NCI-H1092 treated with DMSO at 0.1 percent for 48 hours (cell line): ENCODE data around the gene SSH2.

ENCODE experiments used
- DNase-seq: peaks from one replicate; lab custom pipeline; 2025; lab: John Stamatoyannopoulos, UW

The SSH2 gene

DNA sequence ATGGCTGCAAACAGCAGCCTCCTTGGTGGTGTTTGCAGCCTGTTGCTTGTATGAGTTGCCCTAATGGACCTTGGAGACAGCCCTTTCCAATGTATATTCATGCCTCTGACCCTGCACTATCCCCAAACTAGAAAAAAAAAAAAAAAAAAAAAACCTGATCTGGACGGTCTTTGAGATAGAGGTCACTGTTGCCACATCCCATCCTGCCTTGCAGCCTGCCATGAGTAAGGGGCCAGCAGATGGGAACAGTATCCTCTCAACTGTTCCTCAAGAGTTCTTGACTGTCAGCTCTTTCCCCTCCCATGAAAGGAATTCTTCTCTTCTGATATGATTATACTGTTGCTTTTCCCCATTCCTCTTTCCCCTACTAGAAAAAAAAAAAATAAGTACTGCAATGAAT, 152.4 kb downstream of the SSH2 start:
- no peak for DNase-seq

DNA sequence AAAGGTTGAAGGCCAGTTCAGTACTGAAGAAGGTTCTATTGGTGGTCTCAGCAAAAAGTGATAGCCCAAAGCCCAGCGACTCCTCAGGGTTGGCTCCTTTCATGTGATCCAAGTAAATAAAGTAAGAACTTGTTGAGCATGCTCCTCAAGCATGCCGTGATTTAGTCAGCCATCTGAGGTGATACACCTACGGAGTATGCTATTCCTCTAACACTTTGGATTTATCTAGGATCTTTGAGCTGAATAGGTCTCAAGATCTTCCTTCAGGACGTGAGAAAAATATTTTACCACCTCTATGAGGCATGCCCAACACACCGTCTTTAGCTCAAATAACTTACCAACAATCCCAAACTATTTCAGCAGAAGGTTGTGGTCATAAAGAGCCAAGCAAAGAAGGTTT, 154.0 kb downstream of the SSH2 start:
- DNase-seq: no peak

- DNase-seq: no peak
These were observed 157.0 kb downstream of the SSH2 start for GRCh38 chr17:29772981-29773380.

GRCh38 chr17:29771546-29771945, 158.5 kb downstream of the SSH2 start:
- DNase-seq: no peak

DNA sequence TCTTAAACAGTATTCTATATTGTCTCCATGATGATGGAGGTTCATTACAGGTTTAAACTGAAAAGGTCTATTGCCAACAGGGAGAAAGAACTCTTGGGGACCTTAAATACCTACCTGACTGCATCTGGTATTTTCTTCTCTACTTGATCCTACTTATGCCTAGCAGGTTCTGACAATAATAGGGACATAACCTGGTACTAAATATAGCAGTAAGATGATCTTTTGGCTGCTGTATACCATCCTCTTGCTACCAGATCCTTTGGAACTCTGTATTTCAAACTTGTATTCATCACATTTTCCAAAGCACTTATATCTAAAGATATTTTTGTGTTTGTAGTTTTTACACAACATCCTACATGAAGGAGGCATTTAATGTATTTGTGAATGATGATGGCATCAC, 160.8 kb downstream of the SSH2 start:
- no peak for DNase-seq

GRCh38 chr17:29766796-29767327, 163.2 kb downstream of the SSH2 start:
- no peak for DNase-seq

GRCh38 chr17:29764748-29765147, 165.3 kb downstream of the SSH2 start:
- no peak for DNase-seq

GRCh38 chr17:29764217-29764616, 165.8 kb downstream of the SSH2 start:
- DNase-seq: no peak

GRCh38 chr17:29763273-29763672, 166.8 kb downstream of the SSH2 start:
- no peak for DNase-seq

DNA sequence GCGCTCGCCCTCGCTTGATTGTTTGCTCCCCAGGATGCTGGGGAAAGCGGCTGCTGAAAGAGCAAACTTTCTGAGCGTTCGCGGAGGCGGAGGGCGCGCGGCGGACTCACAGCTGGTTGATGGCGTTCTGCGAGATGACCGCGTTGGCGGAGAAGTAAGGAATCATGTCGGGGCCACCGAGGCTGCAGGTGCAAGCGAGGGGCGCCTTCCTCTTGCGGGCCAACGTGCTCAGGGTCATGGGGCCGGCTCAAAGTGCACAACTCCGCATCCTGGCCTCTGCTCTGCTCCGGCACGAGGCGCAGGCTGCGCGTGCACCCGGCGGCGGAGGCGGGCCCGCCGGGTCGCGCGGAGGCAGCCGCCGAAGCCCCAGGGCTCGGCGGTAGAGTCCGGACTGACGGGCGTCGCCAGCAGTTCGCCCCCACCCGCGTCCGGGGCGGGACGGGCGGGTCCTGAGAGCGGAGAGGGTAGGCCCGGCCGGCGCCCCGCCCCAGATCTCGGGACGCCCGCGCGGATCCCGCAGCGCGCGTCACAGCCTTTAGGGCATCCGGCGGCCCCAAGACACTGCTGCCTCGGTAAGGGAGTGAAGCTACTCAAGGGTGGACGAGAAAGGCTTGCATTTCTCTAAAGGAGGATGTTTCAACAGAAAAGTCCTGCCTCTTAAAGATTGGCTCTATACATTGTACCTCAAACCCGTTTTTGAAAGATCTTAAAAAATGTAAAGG, 168.8 kb downstream of the SSH2 start:
- DNase-seq: no peak

- DNase-seq: no peak
These were observed 169.6 kb downstream of the SSH2 start for GRCh38 chr17:29760279-29761039.

DNA sequence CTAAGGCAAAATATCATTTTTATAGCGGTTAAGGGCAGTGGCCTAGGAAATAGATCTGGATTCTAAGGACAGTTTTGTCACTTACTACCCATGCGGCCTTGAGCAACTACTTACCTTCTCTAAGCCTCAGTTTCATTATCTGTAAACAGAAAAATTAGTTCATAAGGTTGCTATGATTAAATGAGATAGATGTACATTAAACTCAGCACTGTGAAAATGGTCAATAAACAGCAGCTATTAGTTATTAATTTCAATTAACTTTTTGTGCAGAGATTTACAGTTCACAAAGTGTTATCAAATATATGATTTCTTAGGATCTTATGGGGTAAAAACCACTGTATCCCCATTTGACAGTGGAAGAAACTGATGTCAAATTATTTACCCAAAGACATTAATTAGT, 171.8 kb downstream of the SSH2 start:
- no peak for DNase-seq

DNA sequence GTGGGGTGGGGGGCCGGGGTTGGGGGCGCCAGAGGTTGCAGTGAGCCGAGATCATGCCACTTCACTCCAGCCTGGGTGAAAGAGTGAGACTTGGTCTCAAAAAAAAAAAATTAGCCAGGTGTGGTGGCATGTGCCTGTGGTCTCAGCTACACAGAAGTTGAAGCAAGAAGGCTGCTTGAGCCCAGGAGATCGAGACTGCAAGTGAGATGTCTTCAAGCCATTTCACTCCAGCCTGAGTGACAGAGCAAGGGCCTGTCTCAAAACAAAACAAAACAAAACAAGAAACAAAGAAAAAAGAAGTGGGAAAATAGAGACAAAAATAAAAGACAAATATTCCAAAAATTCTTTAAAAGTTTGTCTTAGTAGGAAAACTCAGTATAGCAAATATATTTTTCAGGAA, 172.2 kb downstream of the SSH2 start:
- no peak for DNase-seq

DNA sequence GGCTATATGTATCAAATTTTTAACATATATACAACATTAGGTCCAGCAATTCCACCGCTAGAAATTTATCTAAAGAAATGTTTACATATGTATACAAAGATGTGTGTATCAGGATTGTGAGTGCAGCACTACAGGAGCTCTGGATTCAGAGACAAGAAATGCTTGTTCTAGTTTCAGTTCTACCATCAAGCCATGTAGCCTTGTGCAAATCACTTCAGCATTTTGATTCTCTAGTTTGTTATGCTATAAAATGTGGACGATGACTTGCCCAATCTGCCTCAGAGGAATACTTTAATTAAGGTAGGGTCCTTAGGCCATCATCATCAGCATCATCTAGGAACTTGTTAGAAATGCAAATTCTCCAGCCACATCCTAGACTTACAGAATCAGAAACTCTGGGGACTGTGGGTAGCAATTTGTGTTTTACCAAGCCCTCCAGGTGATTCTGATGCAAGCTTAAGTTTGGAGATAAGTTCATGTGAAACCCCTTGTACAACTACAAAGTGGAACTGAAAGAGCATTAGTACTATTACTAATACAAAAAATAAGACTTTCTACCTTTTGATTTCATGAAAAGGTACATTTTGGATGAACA, 176.1 kb downstream of the SSH2 start:
- DNase-seq: no peak

- no peak for DNase-seq
These were observed 180.8 kb downstream of the SSH2 start for GRCh38 chr17:29749045-29749825.

DNA sequence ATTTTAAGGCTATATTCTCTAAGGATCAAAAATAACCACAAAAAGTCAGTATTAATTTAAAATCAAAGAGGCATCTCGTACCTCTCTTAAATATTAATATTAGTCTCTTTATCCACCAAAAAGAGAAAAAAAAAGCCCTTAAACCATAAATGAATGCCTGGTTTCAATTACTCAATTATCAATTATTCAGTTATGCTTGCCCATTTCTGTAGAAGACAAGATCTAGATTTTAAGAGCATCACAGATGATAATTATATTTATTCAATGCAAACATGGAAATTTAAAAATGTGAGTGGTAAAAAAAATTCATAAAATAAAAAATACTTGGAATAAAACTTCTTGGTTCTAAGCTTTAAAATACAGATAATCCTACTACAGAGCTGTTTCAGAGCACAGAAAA, 181.6 kb downstream of the SSH2 start:
- no peak for DNase-seq

GRCh38 chr17:29747660-29748059, 182.4 kb downstream of the SSH2 start:
- DNase-seq: no peak

DNA sequence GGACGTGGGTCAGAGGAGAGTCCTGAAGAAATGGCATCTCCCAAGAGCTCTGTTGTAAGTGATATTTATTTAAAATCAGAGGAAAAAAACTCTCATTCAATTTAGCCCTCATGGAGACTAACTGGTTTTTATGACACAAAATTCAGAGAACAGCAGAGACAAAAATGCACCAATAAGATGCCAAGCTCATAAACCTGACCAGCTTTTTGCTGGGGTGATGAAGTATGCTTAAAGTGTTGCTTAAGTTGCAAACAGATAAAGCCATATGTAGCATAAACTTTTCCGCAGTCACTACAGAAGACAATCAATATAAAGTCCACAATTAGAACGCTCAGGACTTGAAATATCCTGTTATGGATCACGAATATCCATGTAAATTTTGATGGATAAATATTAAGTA, 183.4 kb downstream of the SSH2 start:
- no peak for DNase-seq

GRCh38 chr17:29744121-29744520, 185.9 kb downstream of the SSH2 start:
- no peak for DNase-seq

GRCh38 chr17:29742210-29742513, 187.9 kb downstream of the SSH2 start:
- DNase-seq: no peak

DNA sequence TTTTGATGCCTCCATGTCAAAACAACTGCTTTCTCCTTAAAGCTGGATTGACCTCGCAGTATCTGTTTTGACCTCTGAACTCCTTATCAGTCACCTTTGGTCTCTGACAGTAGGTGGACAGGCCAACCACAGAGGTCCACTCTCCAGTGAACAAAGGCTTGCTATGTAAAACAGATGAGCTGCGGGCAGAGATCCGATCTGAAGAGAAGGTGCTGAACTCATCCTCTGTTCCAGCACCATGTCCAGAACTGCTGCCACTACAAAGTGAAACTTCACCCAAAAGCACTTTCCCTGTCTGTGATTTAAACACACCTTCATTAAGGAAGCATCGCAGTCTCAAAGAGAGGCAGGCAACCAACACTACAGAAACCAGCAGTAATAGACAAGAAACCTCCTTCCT, 190.0 kb downstream of the SSH2 start:
- DNase-seq: no peak

DNA sequence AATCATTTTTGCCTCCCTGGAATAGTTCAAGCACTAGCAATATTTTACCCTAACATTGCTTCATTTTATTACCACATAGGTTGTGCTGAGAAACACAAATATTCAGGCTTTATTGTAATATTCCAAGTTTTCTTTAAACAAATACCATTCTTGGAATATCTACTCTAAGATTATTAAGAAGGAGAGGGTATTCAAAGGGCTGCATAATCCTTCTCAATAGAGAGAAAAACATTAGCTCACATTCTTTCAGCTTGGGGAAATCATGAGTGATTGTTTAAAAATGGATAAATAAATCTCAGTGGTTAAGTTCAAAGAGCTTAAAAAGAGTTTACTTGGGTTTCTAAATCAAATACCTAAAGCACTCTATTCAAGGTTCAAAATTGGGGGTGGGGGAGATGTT, 195.4 kb downstream of the SSH2 start:
- DNase-seq: no peak

DNA sequence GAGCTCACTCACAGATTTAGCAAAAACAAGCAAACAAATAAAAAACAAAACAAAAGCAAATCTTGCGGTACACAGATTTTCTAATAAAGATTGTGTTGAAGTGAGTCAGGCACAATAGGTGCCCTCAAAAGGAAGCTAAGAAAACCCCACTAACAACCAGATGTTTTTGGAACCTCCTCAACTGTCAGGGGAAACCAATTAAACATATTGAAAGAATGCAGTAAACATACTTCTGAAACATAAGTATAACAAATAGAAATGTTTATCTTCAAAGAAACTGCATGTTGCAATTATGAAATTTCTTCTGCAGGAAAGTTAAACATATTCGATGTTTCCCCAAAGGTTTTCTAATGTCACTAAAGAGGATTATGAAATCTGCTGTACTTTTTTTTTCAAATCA, 196.9 kb downstream of the SSH2 start:
- no peak for DNase-seq
